ENCODE measurements around the gene ADAP1.

Gene ADAP1

GRCh38 chr7:988963-989529 is 34.6 kb upstream of the ADAP1 start:
- no peak for DNase-seq

GRCh38 chr7:988426-988911 is 34.0 kb upstream of the ADAP1 start:
- no peak for DNase-seq

GRCh38 chr7:987909-988308 is 33.4 kb upstream of the ADAP1 start:
- no peak for DNase-seq

- DNase-seq, result no peak
Observed at GRCh38 chr7:986766-987751, 32.6 kb upstream of the ADAP1 start.

GRCh38 chr7:985915-986741 is 31.6 kb upstream of the ADAP1 start:
- DNase-seq, result no peak

GRCh38 chr7:985127-985416 is 30.6 kb upstream of the ADAP1 start:
- no peak for DNase-seq

- no peak for DNase-seq
Observed at GRCh38 chr7:984361-985126, 30.1 kb upstream of the ADAP1 start.

GRCh38 chr7:983616-984071 is 29.2 kb upstream of the ADAP1 start:
- no peak for DNase-seq

- DNase-seq, result no peak
Observed at GRCh38 chr7:983004-983615, 28.6 kb upstream of the ADAP1 start, which contains the start of gene CYP2W1. TSS of gene CYP2W1 (plus strand) at chr7:983181. CDS start at chr7:983212, 31 bp downstream.

GRCh38 chr7:982511-983003 is 28.1 kb upstream of the ADAP1 start:
- DNase-seq, result no peak

- no peak for DNase-seq
Observed at GRCh38 chr7:981793-982510, 27.5 kb upstream of the ADAP1 start.

- DNase-seq, result no peak
Observed at GRCh38 chr7:979886-980571, 25.5 kb upstream of the ADAP1 start.

GRCh38 chr7:979151-979550 is 24.7 kb upstream of the ADAP1 start:
- DNase-seq, result no peak

- no peak for DNase-seq
Observed at GRCh38 chr7:978416-979091, 24.1 kb upstream of the ADAP1 start.

GRCh38 chr7:978049-978346 is 23.5 kb upstream of the ADAP1 start:
- no peak for DNase-seq

- DNase-seq, result no peak
Observed at GRCh38 chr7:977326-978048, 23.0 kb upstream of the ADAP1 start.

GRCh38 chr7:976901-977325 is 22.4 kb upstream of the ADAP1 start:
- DNase-seq, result no peak

GRCh38 chr7:975702-976473 is 21.4 kb upstream of the ADAP1 start:
- no peak for DNase-seq

Measured in effector CD8-positive, alpha-beta T cell (primary cell).